LNCAP (cell line): ENCODE data around the gene PDE9A.

Source experiments
- TF ChIP-seq, protein P1 (sequence below): fragments of 450-650 bp; IDR thresholded peaks from 2 replicates; pipeline ENCODE4 v1.5.1; 2017; ENCODE audit warnings: mild to moderate bottlenecking

Gene PDE9A

DNA sequence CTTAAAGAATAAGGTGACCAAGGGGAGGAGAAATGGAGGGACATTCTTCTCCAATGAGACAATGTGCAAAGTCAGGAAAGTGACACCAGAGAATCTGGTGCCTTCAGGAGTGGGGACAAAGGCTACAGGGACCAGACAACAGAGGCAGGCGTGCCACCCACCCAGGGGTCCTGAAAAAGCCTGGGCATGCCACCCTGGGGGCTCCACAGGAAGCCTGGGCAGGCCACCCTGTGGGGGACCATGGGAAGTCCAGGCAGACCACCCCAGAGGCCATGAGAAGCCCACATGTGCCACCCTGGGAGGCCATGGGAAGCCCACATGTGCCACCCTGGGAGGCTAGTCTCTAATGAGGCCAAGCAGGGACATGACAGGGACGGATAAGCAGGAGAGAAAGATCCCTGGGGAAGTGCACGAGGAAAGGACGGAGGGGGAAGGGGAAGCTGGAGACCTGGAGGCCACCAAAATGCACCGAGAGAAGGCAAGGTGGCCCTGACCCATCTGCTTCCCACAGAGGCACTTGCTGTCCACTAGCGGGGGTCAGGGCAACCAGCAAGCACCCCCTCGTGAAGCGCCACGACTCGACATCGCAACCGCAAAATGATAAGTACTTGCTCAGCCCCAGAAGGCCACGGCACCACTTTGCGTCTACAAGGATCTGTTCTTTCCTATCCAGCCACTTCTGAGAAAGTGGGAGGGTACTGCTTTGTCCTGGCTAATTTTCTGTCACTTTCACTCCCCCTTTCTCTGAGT, 7.2 kb upstream of the PDE9A start:
- TF ChIP-seq, protein P1, sequence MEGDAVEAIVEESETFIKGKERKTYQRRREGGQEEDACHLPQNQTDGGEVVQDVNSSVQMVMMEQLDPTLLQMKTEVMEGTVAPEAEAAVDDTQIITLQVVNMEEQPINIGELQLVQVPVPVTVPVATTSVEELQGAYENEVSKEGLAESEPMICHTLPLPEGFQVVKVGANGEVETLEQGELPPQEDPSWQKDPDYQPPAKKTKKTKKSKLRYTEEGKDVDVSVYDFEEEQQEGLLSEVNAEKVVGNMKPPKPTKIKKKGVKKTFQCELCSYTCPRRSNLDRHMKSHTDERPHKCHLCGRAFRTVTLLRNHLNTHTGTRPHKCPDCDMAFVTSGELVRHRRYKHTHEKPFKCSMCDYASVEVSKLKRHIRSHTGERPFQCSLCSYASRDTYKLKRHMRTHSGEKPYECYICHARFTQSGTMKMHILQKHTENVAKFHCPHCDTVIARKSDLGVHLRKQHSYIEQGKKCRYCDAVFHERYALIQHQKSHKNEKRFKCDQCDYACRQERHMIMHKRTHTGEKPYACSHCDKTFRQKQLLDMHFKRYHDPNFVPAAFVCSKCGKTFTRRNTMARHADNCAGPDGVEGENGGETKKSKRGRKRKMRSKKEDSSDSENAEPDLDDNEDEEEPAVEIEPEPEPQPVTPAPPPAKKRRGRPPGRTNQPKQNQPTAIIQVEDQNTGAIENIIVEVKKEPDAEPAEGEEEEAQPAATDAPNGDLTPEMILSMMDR: no peak

DNA sequence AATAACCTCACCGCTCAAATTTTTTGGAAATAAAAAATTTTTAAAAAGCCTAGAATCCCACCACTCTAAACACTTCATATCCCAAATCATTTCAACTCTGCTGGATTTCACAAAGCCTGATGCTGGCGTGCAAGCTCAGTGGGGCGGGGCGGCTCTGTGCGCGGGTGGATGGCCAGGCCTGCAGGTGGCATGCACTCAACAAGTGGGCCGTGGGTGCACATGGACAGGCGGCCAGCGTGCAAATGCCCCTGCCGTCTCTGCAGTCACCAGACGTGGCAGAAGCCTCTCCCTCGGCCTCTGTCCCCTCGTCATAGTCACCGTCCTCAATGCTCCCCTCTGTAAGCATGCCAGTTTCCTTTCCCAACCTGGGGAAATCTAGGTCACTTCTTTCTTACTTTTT, 6.6 kb upstream of the PDE9A start:
- TF ChIP-seq, protein P1: no peak

DNA sequence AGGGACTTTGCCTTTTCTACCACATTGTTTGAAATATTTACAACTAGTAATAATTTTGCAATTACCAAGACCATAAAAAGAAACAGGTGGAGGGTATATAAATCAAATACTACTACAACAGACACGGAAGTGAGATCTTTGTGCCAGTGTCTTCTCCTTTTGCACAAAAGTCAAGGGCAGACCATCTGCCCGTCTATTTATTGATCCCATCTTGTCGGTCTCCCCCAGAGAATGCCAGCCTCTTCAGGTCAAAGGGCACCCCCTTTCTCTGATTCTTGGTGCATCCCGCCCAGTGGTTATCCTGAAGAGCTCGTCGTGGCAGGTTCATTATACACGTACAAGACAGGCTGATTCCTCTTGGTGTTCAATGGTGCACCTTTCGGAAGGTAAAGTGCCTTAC, 4.8 kb upstream of the PDE9A start:
- TF ChIP-seq, protein P1: no peak

DNA sequence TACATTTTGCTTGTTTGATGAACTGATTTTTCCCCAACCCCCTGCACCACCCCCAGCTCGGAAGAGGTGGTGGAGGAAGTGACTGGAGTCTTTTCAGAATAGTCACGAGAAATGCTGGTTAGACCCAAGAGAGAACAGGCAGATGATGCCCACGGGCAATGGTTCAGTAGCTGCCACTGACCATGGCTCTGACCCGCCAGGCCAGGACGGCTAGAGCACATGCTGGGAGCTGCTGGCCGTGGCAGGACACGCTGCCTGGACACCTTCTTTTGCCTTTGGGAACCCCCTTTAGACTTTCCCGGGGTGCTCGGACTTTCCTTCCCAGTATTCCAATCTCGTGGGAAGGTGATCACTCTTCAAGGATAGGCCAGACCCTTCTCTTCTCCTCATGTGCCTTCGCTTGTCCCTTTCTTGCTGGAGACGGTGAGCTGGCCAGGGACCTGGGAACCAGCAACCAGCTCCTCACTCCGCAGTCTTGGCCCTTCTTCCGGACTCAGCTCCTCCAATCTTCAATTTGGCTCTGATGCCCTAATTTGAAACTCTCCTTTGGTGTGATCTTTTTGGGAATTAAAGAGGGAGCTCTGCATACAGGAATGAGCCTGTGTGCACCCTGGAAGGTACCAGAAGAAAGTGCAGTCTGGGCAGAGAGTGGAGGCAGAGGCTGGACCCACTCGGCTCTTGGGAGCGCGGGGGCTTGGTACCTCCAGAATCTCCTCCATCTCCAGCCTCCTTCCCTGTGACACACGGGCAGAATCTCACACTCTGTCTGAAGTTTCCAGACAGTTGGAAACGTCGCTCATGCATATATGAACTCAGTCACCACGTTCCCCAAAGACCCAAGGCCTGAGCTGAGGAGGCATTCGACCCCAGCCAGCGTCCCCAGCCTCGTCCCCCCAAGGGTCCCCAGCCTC, 4.0 kb upstream of the PDE9A start:
- TF ChIP-seq, protein P1: no peak

DNA sequence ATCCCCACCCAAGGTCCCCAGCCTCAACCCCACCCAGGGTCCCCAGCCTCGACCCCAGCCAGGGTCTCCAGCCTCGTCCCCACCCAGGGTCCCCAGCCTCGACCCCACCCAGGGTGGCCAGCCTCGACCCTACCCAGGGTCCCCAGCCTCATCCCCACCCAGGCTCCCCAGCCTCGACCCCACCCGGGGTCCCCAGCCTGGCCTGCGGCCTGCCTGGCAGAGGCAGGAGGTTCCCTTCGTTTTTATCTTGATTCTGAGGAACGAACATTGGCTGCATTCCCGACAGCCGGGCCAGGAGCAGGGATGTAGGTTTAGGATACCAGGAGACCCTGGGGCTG, 3.4 kb upstream of the PDE9A start:
- TF ChIP-seq, protein P1: no peak

DNA sequence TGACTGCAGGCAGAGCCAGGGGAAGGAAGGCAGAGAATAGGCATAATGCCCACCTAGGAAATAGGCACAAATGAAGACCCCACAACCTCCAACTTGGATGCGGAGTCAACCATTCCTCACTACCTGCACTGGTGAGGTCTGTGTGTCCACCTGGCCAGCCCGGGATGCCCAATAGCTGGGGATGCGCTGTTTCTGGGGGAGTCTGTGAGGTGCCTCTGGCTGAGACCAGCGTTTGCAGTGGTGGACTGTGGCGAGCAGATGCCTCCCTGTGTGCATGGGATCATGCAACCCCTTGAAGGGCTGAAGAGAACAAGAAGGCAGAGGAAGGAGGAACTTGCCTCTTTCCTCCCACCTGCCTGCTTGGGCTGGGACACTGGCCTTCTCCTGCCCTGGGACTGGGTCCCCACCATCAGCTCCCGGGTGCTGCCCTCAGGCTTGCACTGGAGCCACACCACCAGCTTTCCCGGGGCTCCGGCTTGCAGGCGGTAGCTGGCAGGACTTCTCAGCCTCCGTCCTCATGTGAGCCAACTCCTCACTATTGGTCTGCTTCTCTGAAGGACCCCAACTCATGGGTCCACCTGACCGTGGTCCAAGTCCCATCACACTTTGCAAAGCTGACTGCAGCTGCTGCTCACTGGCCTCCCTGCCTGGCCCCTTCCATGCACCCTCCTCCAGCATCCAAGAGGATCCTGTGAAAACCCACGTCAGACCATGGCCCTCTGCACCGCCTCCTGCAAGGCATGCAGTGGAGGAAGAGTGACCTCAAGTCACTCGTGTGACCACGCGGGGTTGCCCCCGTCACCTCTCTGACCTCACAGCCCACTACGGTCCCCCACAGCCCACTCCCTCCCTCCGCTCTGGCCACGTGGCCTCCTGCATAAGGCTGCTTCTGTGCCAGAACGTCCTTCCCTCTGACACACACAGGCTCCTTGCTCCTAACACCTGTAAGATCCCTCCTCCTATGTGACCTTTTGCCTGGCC, 2.7 kb upstream of the PDE9A start:
- TF ChIP-seq, protein P1: no peak
